Urinary bladder (tissue), 4 donors: ENCODE measurements around the gene USP12. TPM values are rescaled to one million over a fixed set of nuclear protein-coding genes. Genes with fewer than 3 reads are reported as not detected.

Experiments
- DNase-seq: peaks from one replicate; pipeline ENCODE4 v3.0.0-alpha.2; 2015; ENCODE audit errors: extremely low spot score
- H3K27ac ChIP-seq: one replicate; pipeline ENCODE4 v1.5.1; 2013; ENCODE audit warnings: low read depth, mild to moderate bottlenecking, moderate library complexity
- H3K36me3 ChIP-seq: one replicate; pipeline ENCODE4 v1.6.1; 2013; ENCODE audit warnings: mild to moderate bottlenecking, moderate library complexity; ENCODE audit not compliant: insufficient read depth
- H3K4me1 ChIP-seq: one replicate; pipeline ENCODE4 v1.6.1; 2013; ENCODE audit warnings: mild to moderate bottlenecking, moderate library complexity; ENCODE audit not compliant: insufficient read depth
- H3K4me3 ChIP-seq: one replicate; pipeline ENCODE4 v1.5.1; 2013; ENCODE audit warnings: low read depth, low read length
- WGBS: extraction: QIAGEN DNeasy Blood & Tissue Kit; methylation state at CpG from one replicate; pipeline ENCODE4 v1.1.7; 2013; 5-methylcytosine and 5-hydroxymethylcytosine counted together
- polyA plus RNA-seq: library from polyadenylated mRNA; stranded (reverse); fragments of 200-250 nt; gene quantifications from one replicate; pipeline ENCODE4 v1.2.3, GENCODE V29; 2013
- total RNA-seq: library from RNA; depleted of rRNA; stranded (reverse); fragments of >200 nt; gene quantifications from one replicate; pipeline ENCODE4 v1.2.3, GENCODE V29; 2014
- donor health status: healthy with polysubstance abuse.
- donor health status: healthy.

The USP12 gene
- total and polyA plus RNA-seq, 2 donors = 21.8 to 45.0 TPM

- no peak overlapping the region for H3K27ac ChIP-seq
- no peak for DNase-seq
- 79% methylated on average over 6 of the region's 6 CpGs for WGBS
- no peak overlapping the region for H3K4me3 ChIP-seq
- H3K36me3 ChIP-seq = no peaks in the 10 kb centered on the region
- H3K4me1 ChIP-seq = no peaks in the 10 kb centered on the region
Observed at GRCh38 chr13:27174766-27175455, 3.3 kb upstream of the USP12 start.

- Histone ChIP-seq H3K4me3 (peak overlapping the region; percentile 99), H3K27ac (peak overlapping the region; percentile 91), H3K4me1 (no peaks in the 10 kb centered on the region), H3K36me3 (no peaks in the 10 kb centered on the region)
- 16% methylated on average over 3 of the region's 3 CpGs for WGBS
- DNase-seq = no peak
Observed at GRCh38 chr13:27172495-27172842, 858 bp upstream of the USP12 start.

GRCh38 chr13:27171827-27172494, 350 bp upstream of the USP12 start:
- under 1% methylated on average over 73 of the region's 73 CpGs for WGBS
- DNase-seq = peak; percentile 63

GRCh38 chr13:27170516-27171243, 931 bp downstream of the USP12 start:
- Histone ChIP-seq H3K36me3 (no peaks in the 10 kb centered on the region), H3K4me3 (peak overlapping the region; percentile 99), H3K4me1 (no peaks in the 10 kb centered on the region), H3K27ac (peak overlapping the region; percentile 89)
- DNase-seq = peak; percentile 37
- under 1% methylated on average over 56 of the region's 56 CpGs for WGBS

More at GRCh38 chr13:27171827-27172494, 350 bp upstream of the USP12 start:
- Histone ChIP-seq H3K27ac (peak overlapping the region; percentile 91), H3K36me3 (no peaks in the 10 kb centered on the region), H3K4me1 (no peaks in the 10 kb centered on the region), H3K4me3 (peak overlapping the region; percentile 99)

- no peaks in the 10 kb centered on the region for H3K36me3 ChIP-seq
- no peak for DNase-seq
- H3K27ac ChIP-seq = peak overlapping the region; percentile 89
- WGBS = 23% methylated on average over 4 of the region's 4 CpGs
- H3K4me3 ChIP-seq = peak overlapping the region; percentile 99
- no peaks in the 10 kb centered on the region for H3K4me1 ChIP-seq
Observed at GRCh38 chr13:27170221-27170515, 1.4 kb downstream of the USP12 start.

GRCh38 chr13:27168906-27169657, 2.5 kb downstream of the USP12 start:
- no peaks in the 10 kb centered on the region for H3K4me1 ChIP-seq
- no peak for DNase-seq
- no peaks in the 10 kb centered on the region for H3K36me3 ChIP-seq
- 51% methylated on average over 8 of the region's 8 CpGs for WGBS
- no peak overlapping the region for H3K4me3 ChIP-seq
- no peak overlapping the region for H3K27ac ChIP-seq

GRCh38 chr13:27168086-27168485, 3.5 kb downstream of the USP12 start:
- no peak for DNase-seq
- WGBS = 68% methylated on average over 6 of the region's 6 CpGs
- Histone ChIP-seq H3K27ac (no peak overlapping the region), H3K4me3 (no peak overlapping the region), H3K36me3 (no peaks in the 10 kb centered on the region), H3K4me1 (no peaks in the 10 kb centered on the region)

GRCh38 chr13:27166313-27166712, 5.3 kb downstream of the USP12 start:
- no peaks in the 10 kb centered on the region for H3K4me1 ChIP-seq
- H3K36me3 ChIP-seq = no peaks in the 10 kb centered on the region
- 92% methylated on average over 1 of the region's 1 CpG for WGBS
- DNase-seq = no peak
- no peak overlapping the region for H3K27ac ChIP-seq
- H3K4me3 ChIP-seq = no peak overlapping the region

GRCh38 chr13:27161980-27162379, 9.6 kb downstream of the USP12 start:
- no peak for DNase-seq
- WGBS = 63% methylated on average over 5 of the region's 5 CpGs
- Histone ChIP-seq H3K36me3 (no peaks in the 10 kb centered on the region), H3K4me1 (no peaks in the 10 kb centered on the region), H3K27ac (no peak overlapping the region), H3K4me3 (no peak overlapping the region)

- H3K36me3 ChIP-seq = no peaks in the 10 kb centered on the region
- H3K27ac ChIP-seq = no peak overlapping the region
- no peaks in the 10 kb centered on the region for H3K4me1 ChIP-seq
- no peak overlapping the region for H3K4me3 ChIP-seq
- DNase-seq = no peak
- WGBS = 77% methylated on average over 2 of the region's 2 CpGs
Observed at GRCh38 chr13:27161423-27161822, 10.2 kb downstream of the USP12 start.

- H3K36me3 ChIP-seq = no peaks in the 10 kb centered on the region
- H3K27ac ChIP-seq = no peak overlapping the region
- H3K4me3 ChIP-seq = no peak overlapping the region
- H3K4me1 ChIP-seq = no peaks in the 10 kb centered on the region
- no peak for DNase-seq
- WGBS = 94% methylated on average over 9 of the region's 9 CpGs
Observed at GRCh38 chr13:27160657-27161295, 10.8 kb downstream of the USP12 start.

GRCh38 chr13:27159806-27160563, 11.6 kb downstream of the USP12 start:
- Histone ChIP-seq H3K27ac (no peak overlapping the region), H3K36me3 (no peaks in the 10 kb centered on the region), H3K4me3 (no peak overlapping the region), H3K4me1 (no peaks in the 10 kb centered on the region)
- DNase-seq = no peak
- 87% methylated on average over 5 of the region's 5 CpGs for WGBS

- Histone ChIP-seq H3K36me3 (no peaks in the 10 kb centered on the region), H3K4me1 (no peaks in the 10 kb centered on the region), H3K27ac (no peak overlapping the region), H3K4me3 (no peak overlapping the region)
- no peak for DNase-seq
- WGBS = 98% methylated on average over 5 of the region's 5 CpGs
Observed at GRCh38 chr13:27158335-27158734, 13.3 kb downstream of the USP12 start.
